SK-N-MC (cell line): Measurements from ENCODE around the gene LARP1B.

Experiments
- EZH2 ChIP-seq: fragments of 200-600 bp; sonication (generic); IDR thresholded peaks from one replicate; pipeline ENCODE4 v1.6.1; 2017; ENCODE audit warnings: antibody characterized with exemption
- FOXP2 ChIP-seq: optimal IDR thresholded peaks from 2 replicates; pipeline ENCODE3; 2011; ENCODE audit warnings: mild to moderate bottlenecking, moderate library complexity; ENCODE audit not compliant: insufficient read depth; ENCODE audit errors: extremely low read length, control extremely low read depth
- POLR2AphosphoS5 ChIP-seq: IDR thresholded peaks from 2 replicates; pipeline ENCODE4 v1.6.1; 2012; ENCODE audit warnings: mild to moderate bottlenecking, low read depth, low read length, borderline replicate concordance

DNA sequence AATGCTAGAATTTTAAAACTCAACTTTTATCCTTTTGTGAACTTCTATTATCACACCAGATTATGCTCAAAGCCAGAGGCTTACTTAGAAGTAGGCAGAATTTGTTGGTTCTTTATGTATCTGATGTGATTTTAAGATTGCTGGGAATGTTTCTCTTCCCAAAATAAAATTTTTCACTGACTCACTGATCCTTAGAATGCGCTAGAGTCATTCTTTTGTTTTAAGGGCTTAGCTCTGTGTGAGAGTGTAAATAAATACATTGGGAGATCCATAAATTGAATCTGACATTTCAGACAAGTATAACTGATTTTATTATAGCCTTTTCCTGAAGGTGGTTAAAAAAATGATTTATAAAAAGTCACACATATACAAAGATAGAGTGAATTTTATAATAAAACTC, 101.3 kb downstream of the LARP1B start:
- no peak for TF ChIP-seq EZH2
- no peak for TF ChIP-seq POLR2AphosphoS5
- TF ChIP-seq FOXP2 = no peak
